ENCODE data around the gene NETO2.

NETO2 gene

GRCh38 chr16:47055136-47055885 is 88.4 kb downstream of the NETO2 start:
- Histone ChIP-seq H3K79me2 (ENCODE audit: low read length) (no peaks in the 10 kb centered on the region), H3K4me3 (ENCODE audit: low read length) (no peak overlapping the region), H3K36me3 (replicated peaks; ENCODE audit: low read depth, low read length) (no peaks in the 10 kb centered on the region), H3K9me3 (ENCODE audit: insufficient read depth, low read length) (no peaks in the 10 kb centered on the region), H3K27ac (ENCODE audit: low read length) (no peak overlapping the region), H3K27me3 (ENCODE audit: low read depth, low read length) (no peaks in the 10 kb centered on the region), H3K4me2 (ENCODE audit: low read length) (no peak overlapping the region), H3K4me1 (ENCODE audit: low read length) (no peaks in the 10 kb centered on the region), H3K9ac (ENCODE audit: low read length) (no peak overlapping the region), H2AFZ (ENCODE audit: low read depth, low read length) (no peak overlapping the region), H4K20me1 (ENCODE audit: insufficient read depth, low read length) (no peaks in the 10 kb centered on the region)
- TF ChIP-seq CTCF (IDR thresholded peaks at IDR 0.05; ENCODE audit: low read depth, low read length) (no peak), EZH2phosphoT487 (IDR thresholded peaks at IDR 0.05; ENCODE audit: low read depth) (no peak)

GRCh38 chr16:47054306-47054705 is 89.4 kb downstream of the NETO2 start:
- Histone ChIP-seq H3K4me3 (ENCODE audit: low read length) (no peak overlapping the region), H3K9me3 (ENCODE audit: insufficient read depth, low read length) (no peaks in the 10 kb centered on the region), H3K27me3 (ENCODE audit: low read depth, low read length) (no peaks in the 10 kb centered on the region), H3K9ac (ENCODE audit: low read length) (no peak overlapping the region), H3K4me1 (ENCODE audit: low read length) (no peaks in the 10 kb centered on the region), H3K4me2 (ENCODE audit: low read length) (no peak overlapping the region), H3K36me3 (replicated peaks; ENCODE audit: low read depth, low read length) (no peaks in the 10 kb centered on the region), H2AFZ (ENCODE audit: low read depth, low read length) (no peak overlapping the region), H3K27ac (ENCODE audit: low read length) (no peak overlapping the region), H3K79me2 (ENCODE audit: low read length) (no peaks in the 10 kb centered on the region), H4K20me1 (ENCODE audit: insufficient read depth, low read length) (no peaks in the 10 kb centered on the region)
- TF ChIP-seq CTCF (IDR thresholded peaks at IDR 0.05; ENCODE audit: low read depth, low read length), result no peak
- no peak for TF ChIP-seq EZH2phosphoT487 (IDR thresholded peaks at IDR 0.05; ENCODE audit: low read depth)

- Histone ChIP-seq H2AFZ (ENCODE audit: low read depth, low read length) (no peak overlapping the region), H3K36me3 (replicated peaks; ENCODE audit: low read depth, low read length) (no peaks in the 10 kb centered on the region), H3K4me1 (ENCODE audit: low read length) (no peaks in the 10 kb centered on the region), H3K79me2 (ENCODE audit: low read length) (no peaks in the 10 kb centered on the region), H4K20me1 (ENCODE audit: insufficient read depth, low read length) (no peaks in the 10 kb centered on the region), H3K9me3 (ENCODE audit: insufficient read depth, low read length) (no peaks in the 10 kb centered on the region), H3K4me3 (ENCODE audit: low read length) (no peak overlapping the region), H3K9ac (ENCODE audit: low read length) (no peak overlapping the region), H3K27me3 (ENCODE audit: low read depth, low read length) (no peaks in the 10 kb centered on the region), H3K27ac (ENCODE audit: low read length) (no peak overlapping the region), H3K4me2 (ENCODE audit: low read length) (no peak overlapping the region)
- TF ChIP-seq EZH2phosphoT487 (IDR thresholded peaks at IDR 0.05; ENCODE audit: low read depth) (no peak), CTCF (IDR thresholded peaks at IDR 0.05; ENCODE audit: low read depth, low read length) (no peak)
These were observed 89.8 kb downstream of the NETO2 start for GRCh38 chr16:47053895-47054294.

- TF ChIP-seq EZH2phosphoT487 (IDR thresholded peaks at IDR 0.05; ENCODE audit: low read depth), result no peak
- no peak for TF ChIP-seq CTCF (IDR thresholded peaks at IDR 0.05; ENCODE audit: low read depth, low read length)
- H3K27me3 ChIP-seq (ENCODE audit: low read depth, low read length), result no peaks in the 10 kb centered on the region
These were observed 90.8 kb downstream of the NETO2 start for GRCh38 chr16:47052666-47053640.

More at GRCh38 chr16:47052666-47053640, 90.8 kb downstream of the NETO2 start:
- H3K9ac ChIP-seq (ENCODE audit: low read length), result no peak overlapping the region
- H3K4me2 ChIP-seq (ENCODE audit: low read length), result no peak overlapping the region
- H3K36me3 ChIP-seq (replicated peaks; ENCODE audit: low read depth, low read length), result no peaks in the 10 kb centered on the region
- H2AFZ ChIP-seq (ENCODE audit: low read depth, low read length), result no peak overlapping the region
- no peaks in the 10 kb centered on the region for H3K79me2 ChIP-seq (ENCODE audit: low read length)
- no peaks in the 10 kb centered on the region for H3K9me3 ChIP-seq (ENCODE audit: insufficient read depth, low read length)
- no peak overlapping the region for H3K4me3 ChIP-seq (ENCODE audit: low read length)
- peaks cover 7% of the 10 kb centered on the region for H3K4me1 ChIP-seq (ENCODE audit: low read length)
- no peak overlapping the region for H3K27ac ChIP-seq (ENCODE audit: low read length)
- H4K20me1 ChIP-seq (ENCODE audit: insufficient read depth, low read length), result no peaks in the 10 kb centered on the region

Measured in OCI-LY3 (cell line).